ENCODE results near the gene MT1G.

DNA sequence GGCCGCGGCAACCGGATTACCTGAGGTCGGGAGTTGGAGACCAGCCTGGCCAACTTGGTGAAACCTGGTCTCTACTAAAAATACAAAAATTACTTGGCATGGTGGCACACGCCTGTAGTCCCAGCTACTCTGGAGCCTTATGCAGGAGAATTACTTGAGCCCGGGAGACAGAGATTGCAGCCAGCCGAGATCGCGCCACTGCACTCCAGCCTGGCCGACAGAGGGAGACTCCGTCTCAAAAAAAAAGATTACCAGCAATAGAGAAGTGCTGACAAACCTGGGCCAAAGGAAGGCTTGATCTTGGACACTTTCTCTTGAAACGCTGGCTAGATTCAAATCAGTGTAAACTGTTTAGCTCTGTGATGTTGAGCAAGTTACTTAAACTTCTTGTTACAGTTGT is 6.1 kb upstream of the MT1G start:
- TF ChIP-seq TCF7L2 (IDR thresholded peaks at IDR 0.05; ENCODE audit: low read depth, low read length) = no peak
- TF ChIP-seq, protein P1, sequence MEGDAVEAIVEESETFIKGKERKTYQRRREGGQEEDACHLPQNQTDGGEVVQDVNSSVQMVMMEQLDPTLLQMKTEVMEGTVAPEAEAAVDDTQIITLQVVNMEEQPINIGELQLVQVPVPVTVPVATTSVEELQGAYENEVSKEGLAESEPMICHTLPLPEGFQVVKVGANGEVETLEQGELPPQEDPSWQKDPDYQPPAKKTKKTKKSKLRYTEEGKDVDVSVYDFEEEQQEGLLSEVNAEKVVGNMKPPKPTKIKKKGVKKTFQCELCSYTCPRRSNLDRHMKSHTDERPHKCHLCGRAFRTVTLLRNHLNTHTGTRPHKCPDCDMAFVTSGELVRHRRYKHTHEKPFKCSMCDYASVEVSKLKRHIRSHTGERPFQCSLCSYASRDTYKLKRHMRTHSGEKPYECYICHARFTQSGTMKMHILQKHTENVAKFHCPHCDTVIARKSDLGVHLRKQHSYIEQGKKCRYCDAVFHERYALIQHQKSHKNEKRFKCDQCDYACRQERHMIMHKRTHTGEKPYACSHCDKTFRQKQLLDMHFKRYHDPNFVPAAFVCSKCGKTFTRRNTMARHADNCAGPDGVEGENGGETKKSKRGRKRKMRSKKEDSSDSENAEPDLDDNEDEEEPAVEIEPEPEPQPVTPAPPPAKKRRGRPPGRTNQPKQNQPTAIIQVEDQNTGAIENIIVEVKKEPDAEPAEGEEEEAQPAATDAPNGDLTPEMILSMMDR (IDR thresholded peaks at IDR 0.05) = peak; percentile 82

Measured in Panc1 (cell line).